Fibroblast of peridontal ligament (primary cell): ENCODE data around the gene NLRC4.
"Not testable (repeated sequence)": the region's sequence is repeated elsewhere in the genome, so short reads cannot be mapped to it uniquely, and the experiment has no call there.

Experiments used
- DNase-seq: peaks from one replicate; pipeline ENCODE4 v3.0.0-alpha.2; 2010; ENCODE audit errors: extremely low read depth

Gene NLRC4, protein sequence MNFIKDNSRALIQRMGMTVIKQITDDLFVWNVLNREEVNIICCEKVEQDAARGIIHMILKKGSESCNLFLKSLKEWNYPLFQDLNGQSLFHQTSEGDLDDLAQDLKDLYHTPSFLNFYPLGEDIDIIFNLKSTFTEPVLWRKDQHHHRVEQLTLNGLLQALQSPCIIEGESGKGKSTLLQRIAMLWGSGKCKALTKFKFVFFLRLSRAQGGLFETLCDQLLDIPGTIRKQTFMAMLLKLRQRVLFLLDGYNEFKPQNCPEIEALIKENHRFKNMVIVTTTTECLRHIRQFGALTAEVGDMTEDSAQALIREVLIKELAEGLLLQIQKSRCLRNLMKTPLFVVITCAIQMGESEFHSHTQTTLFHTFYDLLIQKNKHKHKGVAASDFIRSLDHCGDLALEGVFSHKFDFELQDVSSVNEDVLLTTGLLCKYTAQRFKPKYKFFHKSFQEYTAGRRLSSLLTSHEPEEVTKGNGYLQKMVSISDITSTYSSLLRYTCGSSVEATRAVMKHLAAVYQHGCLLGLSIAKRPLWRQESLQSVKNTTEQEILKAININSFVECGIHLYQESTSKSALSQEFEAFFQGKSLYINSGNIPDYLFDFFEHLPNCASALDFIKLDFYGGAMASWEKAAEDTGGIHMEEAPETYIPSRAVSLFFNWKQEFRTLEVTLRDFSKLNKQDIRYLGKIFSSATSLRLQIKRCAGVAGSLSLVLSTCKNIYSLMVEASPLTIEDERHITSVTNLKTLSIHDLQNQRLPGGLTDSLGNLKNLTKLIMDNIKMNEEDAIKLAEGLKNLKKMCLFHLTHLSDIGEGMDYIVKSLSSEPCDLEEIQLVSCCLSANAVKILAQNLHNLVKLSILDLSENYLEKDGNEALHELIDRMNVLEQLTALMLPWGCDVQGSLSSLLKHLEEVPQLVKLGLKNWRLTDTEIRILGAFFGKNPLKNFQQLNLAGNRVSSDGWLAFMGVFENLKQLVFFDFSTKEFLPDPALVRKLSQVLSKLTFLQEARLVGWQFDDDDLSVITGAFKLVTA

DNA sequence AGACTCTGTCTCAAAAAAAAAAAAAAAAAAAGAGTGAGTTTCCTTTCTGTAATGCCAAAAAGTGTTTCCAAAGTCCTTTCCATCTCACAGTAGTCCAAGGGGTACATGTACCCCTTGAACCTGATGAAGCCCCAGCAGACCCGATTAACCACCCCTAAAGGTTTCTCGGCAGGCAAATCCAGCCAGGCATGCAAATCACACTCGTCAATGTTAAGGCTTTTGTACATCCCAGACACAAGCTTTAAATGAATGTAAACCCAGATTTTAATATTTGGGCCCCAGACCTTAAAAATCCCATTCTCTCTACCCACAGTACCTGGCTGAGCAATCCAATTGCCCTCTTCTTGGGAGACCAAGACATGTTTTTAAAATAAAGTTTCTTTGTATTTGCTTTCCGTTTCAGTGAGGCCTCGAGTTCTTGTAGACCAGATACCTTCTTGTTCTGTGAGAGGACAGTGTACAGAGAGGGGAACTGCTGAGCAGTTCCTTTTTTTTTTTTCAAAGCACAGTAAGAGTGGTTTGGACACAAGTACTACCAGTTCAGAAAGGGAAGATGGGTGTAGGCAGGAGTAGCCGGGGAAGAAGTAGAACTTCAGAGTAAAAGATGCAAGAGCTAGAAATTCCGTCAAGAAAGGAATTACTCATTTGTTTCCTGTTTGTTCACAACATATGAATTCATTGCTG lies at the start of gene NLRC4:
Gene NLRC4 (minus strand): TSS at position 465 of the 684 bp plus-strand sequence. CDS start 8,111 bp downstream, outside the sequence.
- no peak for DNase-seq

DNA sequence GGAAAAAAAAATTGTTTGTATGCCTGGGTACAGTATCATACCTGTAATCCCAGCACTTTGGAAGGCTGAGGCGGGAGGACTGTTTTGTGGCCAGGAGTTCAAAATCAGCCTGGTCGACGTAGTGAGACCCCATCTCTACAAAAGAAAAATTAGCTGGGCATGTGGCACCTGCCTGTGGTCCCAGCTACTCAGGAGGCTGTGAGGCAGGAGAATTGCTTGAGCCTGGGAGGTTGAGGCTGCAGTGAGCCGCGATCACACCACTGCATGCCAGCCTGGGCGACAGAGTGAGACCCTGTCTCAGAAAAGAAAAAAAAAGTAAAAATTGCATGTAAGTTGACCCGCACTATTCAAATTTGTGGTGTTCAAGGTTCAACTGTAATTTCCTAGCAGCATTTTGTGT lies 45.9 kb upstream of the NLRC4 start:
- no peak for DNase-seq

- DNase-seq = not testable (repeated sequence)
Observed at GRCh38 chr2:32293966-32294562, 29.4 kb upstream of the NLRC4 start.

GRCh38 chr2:32293493-32293892 lies 28.8 kb upstream of the NLRC4 start:
- not testable (repeated sequence) for DNase-seq

GRCh38 chr2:32291746-32292145 lies 27.1 kb upstream of the NLRC4 start:
- DNase-seq = no peak

DNA sequence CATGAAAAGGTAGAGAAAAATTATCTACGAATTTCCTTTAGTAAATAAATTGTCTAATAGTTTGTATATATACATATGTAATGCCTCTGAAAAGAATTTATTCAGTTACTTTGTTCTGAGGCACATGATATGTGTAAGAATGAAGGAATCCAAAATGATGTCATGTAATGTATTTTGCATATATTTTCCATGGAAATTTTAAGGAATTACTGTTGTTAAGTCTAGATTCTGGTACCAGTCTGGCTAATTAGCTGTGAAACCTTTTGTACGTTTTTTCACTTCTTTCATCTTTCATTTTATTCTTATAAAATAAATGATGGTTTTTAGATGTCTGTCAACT lies 25.3 kb upstream of the NLRC4 start:
- DNase-seq = peak; percentile 5

DNA sequence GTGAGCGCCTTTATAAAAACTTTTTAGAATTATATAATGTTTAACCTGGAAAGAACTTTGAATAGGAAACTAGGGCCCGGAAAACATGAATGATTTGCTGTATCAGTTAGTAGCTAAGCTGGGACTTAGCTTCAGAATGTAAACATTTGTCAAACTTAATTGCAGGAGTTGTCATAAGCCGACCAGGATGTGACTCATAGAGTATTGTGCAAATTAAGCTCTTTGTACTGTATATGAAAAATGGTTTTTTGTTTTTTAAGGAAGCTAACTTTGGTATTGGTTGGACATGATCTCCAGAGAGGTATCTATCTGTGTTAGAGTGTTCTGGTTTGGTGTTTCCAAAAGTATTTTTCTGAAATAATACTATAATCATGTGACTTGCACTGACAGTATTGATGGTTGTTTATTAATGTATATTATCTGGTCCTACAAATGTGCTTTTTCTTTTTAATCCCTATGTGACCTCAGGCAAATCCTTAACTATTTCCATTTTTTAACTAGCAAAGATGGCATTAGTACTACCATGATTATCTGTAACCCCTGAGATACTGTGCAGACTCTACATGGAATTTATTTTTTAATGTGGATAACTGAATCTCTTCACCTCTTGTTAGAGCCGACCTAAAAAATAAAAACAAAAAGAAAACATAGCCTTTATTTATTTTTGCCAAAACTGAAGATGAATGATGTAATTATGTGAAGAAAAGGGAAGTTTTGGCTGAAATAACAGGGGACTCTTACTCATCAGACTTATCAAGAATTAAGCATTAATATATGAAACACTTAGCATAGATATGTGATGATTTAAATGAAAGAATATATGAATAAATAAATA lies 24.7 kb upstream of the NLRC4 start:
- peak; percentile 85 for DNase-seq

- DNase-seq = no peak
Observed at GRCh38 chr2:32284321-32284720, 19.6 kb upstream of the NLRC4 start.

DNA sequence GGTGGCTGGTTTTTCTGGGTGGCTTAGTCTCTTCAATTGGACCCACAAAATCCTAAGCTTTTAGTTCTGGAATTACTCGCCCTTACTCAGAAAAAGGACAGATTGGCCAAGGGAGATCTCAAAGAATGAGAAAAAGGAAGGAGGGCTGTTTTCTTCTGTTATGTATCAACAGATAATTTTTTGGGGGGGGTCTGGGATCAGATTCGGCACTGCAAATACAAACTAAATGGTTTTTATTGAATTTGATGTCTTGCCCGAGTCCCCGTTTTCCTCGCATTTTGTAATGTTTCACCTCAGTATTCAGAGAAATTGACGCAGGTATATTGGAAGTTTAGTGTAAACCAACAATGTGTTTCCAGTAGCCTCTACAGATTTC lies 13.8 kb upstream of the NLRC4 start:
- no peak for DNase-seq

DNA sequence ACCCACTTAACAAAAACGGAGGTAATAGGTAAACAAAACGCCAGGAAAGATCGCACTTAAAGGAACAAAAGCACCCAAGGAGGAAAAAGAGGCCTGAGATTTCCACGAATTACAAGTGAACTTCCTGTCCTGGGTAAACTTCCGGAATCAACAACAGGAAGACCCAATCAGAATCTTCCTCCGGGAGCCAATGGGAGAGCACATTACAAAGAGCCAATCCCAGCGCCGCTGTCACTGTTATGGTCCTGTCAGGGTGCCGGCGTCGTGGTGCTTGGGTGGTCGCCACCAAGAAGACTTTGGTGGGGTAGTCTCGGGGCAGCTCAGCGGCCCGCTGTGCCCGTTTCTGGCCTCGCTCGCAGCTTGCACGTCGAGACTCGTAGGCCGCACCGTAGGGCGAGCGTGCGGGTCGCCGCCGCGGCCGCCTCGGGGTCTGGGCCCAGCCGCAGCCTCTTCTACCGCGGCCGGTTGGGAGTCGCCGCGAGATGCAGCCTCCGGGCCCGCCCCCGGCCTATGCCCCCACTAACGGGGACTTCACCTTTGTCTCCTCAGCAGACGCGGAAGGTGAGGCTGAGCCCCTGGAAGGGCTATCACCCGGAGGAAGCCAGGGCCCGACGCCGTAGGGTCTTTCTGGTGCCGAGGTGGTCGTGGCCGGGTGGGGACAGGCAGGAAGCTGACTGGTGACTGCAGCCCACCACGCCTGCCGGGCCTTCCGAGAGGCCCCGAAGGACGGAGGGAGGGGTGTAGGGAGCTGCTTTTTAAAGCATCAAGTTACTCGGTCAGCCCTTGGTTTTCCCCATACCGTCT lies 13.2 kb upstream of the NLRC4 start, which contains the start of gene YIPF4:
Gene YIPF4 (plus strand): TSS at position 231 of the 804 bp plus-strand sequence. CDS start 252 bp downstream, at position 483.
- DNase-seq = peak; percentile 96

DNA sequence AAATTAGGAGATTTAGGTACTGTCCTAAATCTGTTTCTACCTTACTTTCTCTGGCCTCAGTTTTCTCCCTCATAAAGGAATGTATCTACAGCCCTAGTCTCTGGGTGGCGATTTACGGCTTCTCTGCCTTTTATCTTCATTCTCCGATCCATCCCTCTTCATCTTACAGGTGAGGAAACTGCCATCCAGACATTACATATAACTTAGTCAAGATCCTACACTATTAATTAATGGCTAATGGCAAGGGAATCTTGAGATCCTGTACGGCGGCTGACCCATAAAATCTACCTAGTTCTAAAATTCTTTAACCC lies 12.6 kb upstream of the NLRC4 start:
- no peak for DNase-seq

GRCh38 chr2:32275790-32276189 lies 11.1 kb upstream of the NLRC4 start:
- DNase-seq = not testable (repeated sequence)

- no peak for DNase-seq
Observed at GRCh38 chr2:32274289-32274688, 9.6 kb upstream of the NLRC4 start.

DNA sequence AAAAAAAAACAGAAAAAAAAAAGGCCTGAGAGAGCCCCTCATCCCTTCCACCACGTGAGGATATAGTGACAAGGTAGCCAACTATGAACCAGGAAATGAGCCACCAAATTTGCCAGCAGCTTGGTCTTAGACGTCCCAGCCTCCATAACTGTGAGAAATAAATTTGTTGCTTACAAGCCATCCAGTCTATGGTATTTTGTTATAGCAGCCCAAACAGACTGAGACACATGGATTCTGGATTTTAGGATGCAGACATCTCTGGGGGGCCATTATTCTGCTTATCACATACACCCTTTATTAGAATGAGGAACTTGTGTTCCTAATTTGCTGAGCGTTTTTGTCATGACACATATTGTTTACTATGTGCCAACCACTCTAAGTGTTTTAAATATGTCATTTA lies 7.6 kb upstream of the NLRC4 start:
- no peak for DNase-seq

GRCh38 chr2:32271063-32271462 lies 6.4 kb upstream of the NLRC4 start:
- DNase-seq = no peak

DNA sequence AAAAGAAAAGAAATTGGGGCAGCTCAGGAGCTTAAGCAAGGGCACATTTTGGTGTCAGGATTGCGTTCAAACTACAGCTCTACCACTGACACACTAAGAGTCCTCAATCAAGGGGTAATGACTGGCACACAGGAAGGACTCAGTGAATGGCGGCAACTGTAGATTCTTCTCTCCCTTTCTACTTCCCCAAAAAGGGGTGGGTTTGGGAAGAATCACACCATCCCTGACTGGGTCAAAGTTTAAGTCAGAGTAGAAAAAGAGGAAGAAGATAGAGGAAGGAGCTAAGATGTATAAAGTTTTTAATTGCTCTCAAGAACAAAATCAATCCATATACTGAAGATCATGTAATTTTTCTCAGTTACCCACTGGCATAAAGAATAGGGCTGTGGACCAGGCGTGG lies 2.6 kb downstream of the NLRC4 start:
- no peak for DNase-seq

- DNase-seq = no peak
Observed at GRCh38 chr2:32260376-32260775, 4.3 kb downstream of the NLRC4 start.

GRCh38 chr2:32258242-32258641 lies 6.4 kb downstream of the NLRC4 start:
- DNase-seq = no peak

- no peak for DNase-seq
Observed at GRCh38 chr2:32250290-32250689, 14.4 kb downstream of the NLRC4 start.

GRCh38 chr2:32249731-32250236 lies 14.9 kb downstream of the NLRC4 start:
- peak; percentile 19 for DNase-seq
